Calu3 (cell line): ENCODE measurements around the gene TMED10. TPM values are rescaled to one million over a fixed set of nuclear protein-coding genes. Genes with fewer than 3 reads are reported as not detected.

ENCODE experiments used
- BruUV-seq: library from RNA; stranded (reverse); fragments of 400-500 nt; replicated peaks from 2 replicates; lab custom pipeline; 2021; lab: Mats Ljungman, UMichigan
- CTCF ChIA-PET: fragments of 300-600 bp; sonication (Branson Sonifier 250); formaldehyde crosslinking; loops from one replicate; lab custom pipeline; 2022; ENCODE audit warnings: antibody characterized with exemption; lab: Charles Lee
- DNase-seq: peaks from one replicate; pipeline ENCODE4 v3.0.0; 2022
- H3K27ac Mint-ChIP-seq: one replicate; pipeline ENCODE4 v1.8.0; 2022; ENCODE audit warnings: mixed read lengths; ENCODE audit not compliant: unreplicated experiment
- H3K27me3 Mint-ChIP-seq: one replicate; pipeline ENCODE4 v1.8.0; 2022; ENCODE audit warnings: mixed read lengths; ENCODE audit not compliant: unreplicated experiment
- H3K36me3 Mint-ChIP-seq: one replicate; pipeline ENCODE4 v1.8.0; 2022; ENCODE audit warnings: mild to moderate bottlenecking, moderate library complexity, mixed read lengths; ENCODE audit not compliant: insufficient read depth, unreplicated experiment
- H3K4me1 Mint-ChIP-seq: one replicate; pipeline ENCODE4 v1.8.0; 2022; ENCODE audit warnings: mild to moderate bottlenecking, low read depth, mixed read lengths; ENCODE audit not compliant: unreplicated experiment
- H3K4me3 Mint-ChIP-seq: one replicate; pipeline ENCODE4 v1.8.0; 2022; ENCODE audit warnings: mild to moderate bottlenecking, low read depth, moderate library complexity, mixed read lengths; ENCODE audit not compliant: unreplicated experiment
- H3K9me3 Mint-ChIP-seq: one replicate; pipeline ENCODE4 v1.8.0; 2022; ENCODE audit warnings: low read depth, mixed read lengths; ENCODE audit not compliant: unreplicated experiment
- CTCF ChIP-seq: fragments of 200-600 bp; IDR thresholded peaks from one replicate; pipeline ENCODE4 v1.8.0; 2022; ENCODE audit warnings: antibody characterized with exemption; ENCODE audit not compliant: unreplicated experiment
- intact Hi-C: fragments of 100-400 bp; cut with micrococcal nuclease; formaldehyde crosslinking; loops from one replicate; pipeline ENCODE4 v1.10.0; 2022; ENCODE audit not compliant: unreplicated experiment
- total RNA-seq: library from RNA; stranded (reverse); gene quantifications from 2 replicates; pipeline ENCODE4 v1.2.3, GENCODE V29; 2022

TMED10 gene
- total RNA-seq, 1 experiment from 2014 or later = 391 TPM

GRCh38 chr14:75098212-75098611 is 78.2 kb downstream of the TMED10 start:
- no peaks in the 10 kb centered on the region for H3K27me3 Mint-ChIP-seq
- no peaks in the 10 kb centered on the region for H3K4me1 Mint-ChIP-seq
- no peak for DNase-seq
- CTCF ChIA-PET = no interaction called here
- no peak overlapping the region for H3K4me3 Mint-ChIP-seq
- intact Hi-C loops = no loop called here
- peaks cover 24% of the 10 kb centered on the region for H3K36me3 Mint-ChIP-seq
- TF ChIP-seq CTCF = no peak
- H3K27ac Mint-ChIP-seq = no peak overlapping the region
- BruUV-seq = no TSS peak
- H3K9me3 Mint-ChIP-seq = no peaks in the 10 kb centered on the region

GRCh38 chr14:75096959-75097358 is 79.5 kb downstream of the TMED10 start:
- DNase-seq = no peak
- no TSS peak for BruUV-seq
- CTCF ChIA-PET = no interaction called here
- no peak for TF ChIP-seq CTCF
- H3K27me3 Mint-ChIP-seq = no peaks in the 10 kb centered on the region
- H3K27ac Mint-ChIP-seq = no peak overlapping the region
- no peak overlapping the region for H3K4me3 Mint-ChIP-seq
- peaks cover 24% of the 10 kb centered on the region for H3K36me3 Mint-ChIP-seq
- no peaks in the 10 kb centered on the region for H3K9me3 Mint-ChIP-seq
- H3K4me1 Mint-ChIP-seq = no peaks in the 10 kb centered on the region
- intact Hi-C loops = no loop called here

GRCh38 chr14:75095690-75096089 is 80.7 kb downstream of the TMED10 start:
- Mint-ChIP-seq H3K9me3 (no peaks in the 10 kb centered on the region), H3K36me3 (peaks cover 24% of the 10 kb centered on the region), H3K27ac (no peak overlapping the region), H3K4me3 (no peak overlapping the region), H3K4me1 (no peaks in the 10 kb centered on the region), H3K27me3 (no peaks in the 10 kb centered on the region)
- no peak for TF ChIP-seq CTCF
- CTCF ChIA-PET = interaction anchor here (0.7 to 1.2 kb wide), 2 partner anchors 140 to 235 kb away, joined by 3 to 6 read pairs; partner anchors contain the start of gene PGF
- intact Hi-C loops = no loop called here
- no TSS peak for BruUV-seq
- DNase-seq = no peak

- H3K9me3 Mint-ChIP-seq = no peaks in the 10 kb centered on the region
- no peaks in the 10 kb centered on the region for H3K27me3 Mint-ChIP-seq
These were observed 81.5 kb downstream of the TMED10 start for GRCh38 chr14:75094896-75095295.

More at GRCh38 chr14:75094896-75095295, 81.5 kb downstream of the TMED10 start:
- Mint-ChIP-seq H3K27ac (no peak overlapping the region), H3K4me3 (no peak overlapping the region), H3K36me3 (peaks cover 24% of the 10 kb centered on the region), H3K4me1 (no peaks in the 10 kb centered on the region)
- CTCF ChIA-PET = interaction anchor here (1.2 kb wide), 1 partner anchor 234 kb away, joined by 3 read pairs; no protein-coding TSS in a partner anchor
- no TSS peak for BruUV-seq
- intact Hi-C loops = no loop called here
- no peak for DNase-seq
- no peak for TF ChIP-seq CTCF
